NOMO-1 treated with dmso at 0.1 percent for 144 hours (cell line): Measurements from ENCODE around the gene OPN4.

ENCODE experiments used
- DNase-seq: peaks from one replicate; lab custom pipeline; 2025; ENCODE audit not compliant: unreplicated experiment; lab: John Stamatoyannopoulos, UW

Gene OPN4

GRCh38 chr10:86715836-86716235 is 61.5 kb downstream of the OPN4 start:
- DNase-seq, result no peak
